ENCODE results near the gene PPP1R9A.

The PPP1R9A gene

GRCh38 chr7:95054386-95054785 lies 147.0 kb downstream of the PPP1R9A start:
- H3K9ac ChIP-seq (ENCODE audit: low read length) = no peak overlapping the region
- no peaks in the 10 kb centered on the region for H3K79me2 ChIP-seq (ENCODE audit: insufficient read depth, low read length)
- H3K9me2 ChIP-seq (replicated peaks; ENCODE audit: insufficient read depth, low read length) = no peaks in the 10 kb centered on the region
- no peaks in the 10 kb centered on the region for H3F3A ChIP-seq (ENCODE audit: insufficient read depth)
- H2AFZ ChIP-seq (ENCODE audit: low read depth, low read length, severe bottlenecking) = no peak overlapping the region
- H3K4me3 ChIP-seq (ENCODE audit: insufficient read depth, low read length, poor library complexity, severe bottlenecking) = no peak overlapping the region
- no peaks in the 10 kb centered on the region for H4K20me1 ChIP-seq (ENCODE audit: low read depth, low read length)
- H3K27ac ChIP-seq (ENCODE audit: low read depth, low read length) = no peak overlapping the region
- H3K36me3 ChIP-seq (ENCODE audit: low read length) = no peaks in the 10 kb centered on the region
- TF ChIP-seq, protein P1, sequence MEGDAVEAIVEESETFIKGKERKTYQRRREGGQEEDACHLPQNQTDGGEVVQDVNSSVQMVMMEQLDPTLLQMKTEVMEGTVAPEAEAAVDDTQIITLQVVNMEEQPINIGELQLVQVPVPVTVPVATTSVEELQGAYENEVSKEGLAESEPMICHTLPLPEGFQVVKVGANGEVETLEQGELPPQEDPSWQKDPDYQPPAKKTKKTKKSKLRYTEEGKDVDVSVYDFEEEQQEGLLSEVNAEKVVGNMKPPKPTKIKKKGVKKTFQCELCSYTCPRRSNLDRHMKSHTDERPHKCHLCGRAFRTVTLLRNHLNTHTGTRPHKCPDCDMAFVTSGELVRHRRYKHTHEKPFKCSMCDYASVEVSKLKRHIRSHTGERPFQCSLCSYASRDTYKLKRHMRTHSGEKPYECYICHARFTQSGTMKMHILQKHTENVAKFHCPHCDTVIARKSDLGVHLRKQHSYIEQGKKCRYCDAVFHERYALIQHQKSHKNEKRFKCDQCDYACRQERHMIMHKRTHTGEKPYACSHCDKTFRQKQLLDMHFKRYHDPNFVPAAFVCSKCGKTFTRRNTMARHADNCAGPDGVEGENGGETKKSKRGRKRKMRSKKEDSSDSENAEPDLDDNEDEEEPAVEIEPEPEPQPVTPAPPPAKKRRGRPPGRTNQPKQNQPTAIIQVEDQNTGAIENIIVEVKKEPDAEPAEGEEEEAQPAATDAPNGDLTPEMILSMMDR (IDR thresholded peaks at IDR 0.05; ENCODE audit: insufficient read depth, low read length, poor library complexity, severe bottlenecking) = no peak
- no peak for TF ChIP-seq EZH2phosphoT487 (conservative IDR thresholded peaks at IDR 0.05; ENCODE audit: low read length)
- H3K27me3 ChIP-seq (ENCODE audit: low read length) = no peaks in the 10 kb centered on the region
- H3K9me3 ChIP-seq (ENCODE audit: insufficient read depth, low read length) = no peaks in the 10 kb centered on the region
- no peak overlapping the region for H3K4me2 ChIP-seq (ENCODE audit: low read depth, low read length, poor library complexity, severe bottlenecking)

DNA sequence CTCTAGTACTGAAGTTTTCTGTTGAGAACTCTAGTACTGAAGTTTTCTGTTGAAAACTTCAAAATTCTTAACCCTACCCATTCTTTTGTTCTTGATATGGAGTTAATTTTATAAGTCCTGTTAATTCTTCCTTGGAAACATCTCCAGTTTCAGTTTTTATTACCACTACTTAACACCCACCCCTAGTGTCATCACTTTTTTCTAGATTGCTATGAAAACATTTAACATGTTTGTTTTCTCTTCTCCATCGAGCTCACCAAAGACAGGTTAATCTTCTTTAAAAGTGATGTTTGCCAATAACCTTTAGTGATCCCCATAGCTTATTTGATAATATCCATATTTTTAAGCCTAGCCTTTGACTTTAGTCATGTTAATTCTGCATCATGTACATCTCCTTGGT lies 147.9 kb downstream of the PPP1R9A start:
- Histone ChIP-seq H3K4me3 (ENCODE audit: insufficient read depth, low read length, poor library complexity, severe bottlenecking) (no peak overlapping the region), H3K36me3 (ENCODE audit: low read length) (no peaks in the 10 kb centered on the region), H3K9me3 (ENCODE audit: insufficient read depth, low read length) (no peaks in the 10 kb centered on the region), H3K27me3 (ENCODE audit: low read length) (no peaks in the 10 kb centered on the region), H3K9ac (ENCODE audit: low read length) (no peak overlapping the region), H2AFZ (ENCODE audit: low read depth, low read length, severe bottlenecking) (no peak overlapping the region), H3K27ac (ENCODE audit: low read depth, low read length) (no peak overlapping the region), H3F3A (ENCODE audit: insufficient read depth) (no peaks in the 10 kb centered on the region), H3K9me2 (replicated peaks; ENCODE audit: insufficient read depth, low read length) (no peaks in the 10 kb centered on the region), H3K4me2 (ENCODE audit: low read depth, low read length, poor library complexity, severe bottlenecking) (no peak overlapping the region), H3K79me2 (ENCODE audit: insufficient read depth, low read length) (no peaks in the 10 kb centered on the region), H4K20me1 (ENCODE audit: low read depth, low read length) (no peaks in the 10 kb centered on the region)
- no peak for TF ChIP-seq EZH2phosphoT487 (conservative IDR thresholded peaks at IDR 0.05; ENCODE audit: low read length)
- TF ChIP-seq, protein P1 (IDR thresholded peaks at IDR 0.05; ENCODE audit: insufficient read depth, low read length, poor library complexity, severe bottlenecking) = no peak

GRCh38 chr7:95056107-95056739 lies 148.8 kb downstream of the PPP1R9A start:
- no peaks in the 10 kb centered on the region for H3K27me3 ChIP-seq (ENCODE audit: low read length)
- H3K79me2 ChIP-seq (ENCODE audit: insufficient read depth, low read length) = no peaks in the 10 kb centered on the region
- no peak overlapping the region for H3K4me3 ChIP-seq (ENCODE audit: insufficient read depth, low read length, poor library complexity, severe bottlenecking)
- H4K20me1 ChIP-seq (ENCODE audit: low read depth, low read length) = no peaks in the 10 kb centered on the region
- H3F3A ChIP-seq (ENCODE audit: insufficient read depth) = no peaks in the 10 kb centered on the region
- no peaks in the 10 kb centered on the region for H3K9me3 ChIP-seq (ENCODE audit: insufficient read depth, low read length)
- H3K9me2 ChIP-seq (replicated peaks; ENCODE audit: insufficient read depth, low read length) = no peaks in the 10 kb centered on the region
- no peak overlapping the region for H3K4me2 ChIP-seq (ENCODE audit: low read depth, low read length, poor library complexity, severe bottlenecking)
- no peak overlapping the region for H2AFZ ChIP-seq (ENCODE audit: low read depth, low read length, severe bottlenecking)
- no peak overlapping the region for H3K27ac ChIP-seq (ENCODE audit: low read depth, low read length)
- no peaks in the 10 kb centered on the region for H3K36me3 ChIP-seq (ENCODE audit: low read length)
- no peak for TF ChIP-seq EZH2phosphoT487 (conservative IDR thresholded peaks at IDR 0.05; ENCODE audit: low read length)
- TF ChIP-seq, protein P1 (IDR thresholded peaks at IDR 0.05; ENCODE audit: insufficient read depth, low read length, poor library complexity, severe bottlenecking) = no peak
- no peak overlapping the region for H3K9ac ChIP-seq (ENCODE audit: low read length)

All from SU-DHL-6 (cell line).